ENCODE data around the gene FADS1. TPM values are rescaled to one million over a fixed set of nuclear protein-coding genes. Genes with fewer than 3 reads are reported as not detected.

FADS1 gene
- total RNA-seq = 34.8 TPM

DNA sequence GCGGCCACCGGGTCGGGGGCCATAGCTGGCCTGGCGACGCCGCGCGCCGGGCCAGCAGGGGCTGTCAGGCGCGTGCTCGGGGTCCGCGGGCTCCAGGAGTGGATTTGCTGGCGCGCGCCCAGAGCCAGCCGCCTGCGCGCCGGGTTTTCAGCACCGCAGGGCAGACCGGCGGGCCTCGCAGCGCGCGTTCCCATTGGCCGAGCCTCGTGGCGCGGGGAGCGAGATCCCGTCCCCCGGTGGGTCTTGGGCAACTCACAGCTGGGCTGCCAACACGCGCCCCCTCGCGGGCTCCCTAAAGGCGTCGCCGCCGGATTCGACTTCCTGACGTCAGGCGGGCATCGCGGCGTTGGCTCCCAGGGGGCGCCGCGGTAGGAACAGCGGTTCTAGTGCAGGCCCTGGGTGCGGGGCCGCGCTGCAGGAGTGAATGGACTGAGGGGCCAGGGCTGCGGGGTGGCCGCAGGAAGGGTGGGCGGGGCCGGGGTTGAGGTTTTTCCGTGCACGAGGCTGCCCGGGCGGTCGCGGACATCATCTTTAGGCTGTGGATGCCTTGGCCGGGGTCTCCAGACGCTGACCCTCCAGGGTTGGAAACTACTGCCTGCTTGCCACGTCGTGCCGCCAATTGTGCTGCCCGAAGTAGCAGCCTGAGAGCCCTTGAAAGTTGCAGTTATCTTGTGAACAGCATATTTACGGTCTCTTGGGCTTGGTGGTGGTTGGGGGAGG lies at the start of gene FADS1:
Gene FADS1, minus strand, starts transcription at position 268 of the 720 bp plus-strand sequence. Its CDS starts 74 bp downstream, at position 194.
- DNase-seq = peak; percentile 64

DNA sequence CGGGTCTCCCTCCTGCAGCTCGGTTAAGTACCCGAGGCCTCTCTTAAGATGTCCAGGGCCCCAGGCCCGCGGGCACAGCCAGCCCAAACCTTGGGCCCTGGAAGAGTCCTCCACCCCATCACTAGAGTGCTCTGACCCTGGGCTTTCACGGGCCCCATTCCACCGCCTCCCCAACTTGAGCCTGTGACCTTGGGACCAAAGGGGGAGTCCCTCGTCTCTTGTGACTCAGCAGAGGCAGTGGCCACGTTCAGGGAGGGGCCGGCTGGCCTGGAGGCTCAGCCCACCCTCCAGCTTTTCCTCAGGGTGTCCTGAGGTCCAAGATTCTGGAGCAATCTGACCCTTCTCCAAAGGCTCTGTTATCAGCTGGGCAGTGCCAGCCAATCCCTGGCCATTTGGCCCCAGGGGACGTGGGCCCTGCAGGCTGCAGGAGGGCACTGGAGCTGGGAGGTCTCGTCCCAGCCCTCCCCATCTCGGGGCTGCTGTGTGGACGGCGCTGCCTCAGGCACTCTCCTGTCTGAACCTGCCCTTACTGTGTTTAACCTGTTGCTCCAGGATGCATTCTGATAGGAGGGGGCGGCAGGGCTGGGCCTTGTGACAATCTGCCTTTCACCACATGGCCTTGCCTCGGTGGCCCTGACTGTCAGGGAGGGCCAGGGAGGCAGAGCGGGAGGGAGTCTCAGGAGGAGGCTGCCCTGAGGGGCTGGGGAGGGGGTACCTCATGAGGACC lies 49.6 kb upstream of the FADS1 start:
- no peak for DNase-seq

GRCh38 chr11:61864814-61865775 lies 48.3 kb upstream of the FADS1 start:
- DNase-seq = no peak

GRCh38 chr11:61863548-61864081 lies 46.8 kb upstream of the FADS1 start:
- DNase-seq = no peak

GRCh38 chr11:61862714-61863547 lies 46.1 kb upstream of the FADS1 start:
- no peak for DNase-seq

- DNase-seq = no peak
Observed at GRCh38 chr11:61861634-61862033, 44.8 kb upstream of the FADS1 start.

GRCh38 chr11:61860054-61860903 lies 43.5 kb upstream of the FADS1 start:
- no peak for DNase-seq

- DNase-seq = no peak
Observed at GRCh38 chr11:61855939-61856680, 39.3 kb upstream of the FADS1 start.

DNA sequence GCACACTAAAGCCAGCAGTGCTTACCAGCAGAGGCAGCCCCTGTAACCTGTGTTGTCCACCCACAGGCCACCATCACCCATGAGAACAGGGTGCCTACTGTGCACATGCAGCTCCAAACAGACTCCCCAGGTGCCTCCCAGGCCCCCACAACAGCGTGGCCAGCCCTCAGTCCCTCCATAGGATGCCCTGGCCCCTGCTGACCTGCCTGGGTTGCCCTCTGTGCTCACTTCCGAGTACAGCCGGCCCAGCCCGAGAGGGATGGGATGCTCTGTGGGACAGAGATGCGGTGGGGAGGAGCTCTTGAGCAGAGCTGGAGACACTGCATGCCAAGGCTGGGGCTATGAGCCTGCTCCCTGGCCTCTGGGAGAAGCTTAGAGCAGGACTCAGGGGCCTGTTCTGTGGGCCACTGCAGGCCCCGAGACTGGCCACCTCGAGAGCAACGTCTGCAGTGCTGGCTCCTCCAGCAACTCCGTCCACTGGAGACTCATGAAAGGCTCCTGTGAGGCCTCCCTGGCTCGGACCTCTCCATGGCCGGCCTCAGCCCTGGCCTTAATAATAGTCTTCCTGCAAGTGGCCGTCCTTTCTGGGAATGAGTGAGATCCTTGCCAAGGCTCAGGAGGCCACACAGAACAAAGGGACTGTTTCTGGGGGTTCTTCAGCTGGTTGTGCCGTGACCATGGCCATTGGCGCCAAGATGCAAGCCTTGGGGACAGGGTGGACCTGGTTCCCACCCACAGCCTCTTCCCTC lies 38.3 kb upstream of the FADS1 start:
- no peak for DNase-seq

DNA sequence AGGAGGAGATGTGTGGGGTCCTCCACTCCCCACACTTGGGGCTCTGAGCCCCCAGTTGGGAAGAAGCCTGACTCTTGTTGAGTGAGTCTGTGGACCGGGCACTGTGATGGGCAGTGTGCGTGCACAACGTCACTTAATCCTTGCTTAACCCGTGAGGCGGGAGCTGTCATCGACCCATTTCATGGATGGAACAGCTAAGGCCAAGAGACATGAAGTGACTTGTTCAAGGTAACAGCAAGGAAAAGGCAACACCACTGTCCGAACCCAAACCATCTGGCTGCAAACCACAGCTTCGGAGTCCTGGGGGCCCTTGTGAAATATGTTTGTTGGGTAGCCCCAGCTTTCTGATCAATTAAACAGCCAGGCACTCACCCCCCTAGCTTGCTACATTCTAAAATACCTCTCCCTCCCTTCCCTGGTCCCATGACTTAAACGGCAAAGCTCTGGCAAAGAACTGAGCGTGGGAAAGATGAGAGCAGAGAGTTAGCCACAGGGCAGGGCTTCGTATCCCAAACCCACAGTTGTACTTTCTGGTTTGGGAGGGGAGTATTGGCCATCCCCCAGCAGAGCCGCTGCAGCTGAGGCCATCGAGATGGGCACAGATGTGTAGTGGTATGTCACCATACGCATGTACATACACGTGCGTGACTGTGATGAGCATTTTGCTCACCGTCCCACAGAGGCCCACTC lies 37.5 kb upstream of the FADS1 start:
- DNase-seq = no peak

DNA sequence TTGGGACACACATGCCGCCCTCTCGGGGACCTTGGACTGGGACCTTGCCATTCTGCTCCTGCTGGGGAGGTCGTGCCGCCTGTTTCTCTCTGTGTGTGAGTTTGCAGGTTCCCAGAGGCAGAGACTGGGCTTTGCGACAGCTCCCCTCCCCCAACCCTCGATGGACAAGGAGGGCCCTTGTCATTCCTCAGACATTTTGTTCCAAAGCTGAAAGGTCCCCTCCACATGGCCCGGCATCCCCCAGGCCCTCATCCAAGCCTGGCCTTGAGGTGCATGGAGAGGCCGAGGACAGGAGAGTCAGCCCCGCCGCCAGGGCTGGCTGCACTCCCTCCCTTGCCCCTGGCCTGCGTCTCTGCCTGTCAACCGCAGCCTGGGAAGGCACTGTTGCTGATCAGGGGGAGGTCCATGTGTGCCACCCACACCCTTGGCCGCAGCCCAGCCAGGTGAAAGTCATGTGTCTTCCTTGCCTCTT lies 36.9 kb upstream of the FADS1 start:
- DNase-seq = no peak

DNA sequence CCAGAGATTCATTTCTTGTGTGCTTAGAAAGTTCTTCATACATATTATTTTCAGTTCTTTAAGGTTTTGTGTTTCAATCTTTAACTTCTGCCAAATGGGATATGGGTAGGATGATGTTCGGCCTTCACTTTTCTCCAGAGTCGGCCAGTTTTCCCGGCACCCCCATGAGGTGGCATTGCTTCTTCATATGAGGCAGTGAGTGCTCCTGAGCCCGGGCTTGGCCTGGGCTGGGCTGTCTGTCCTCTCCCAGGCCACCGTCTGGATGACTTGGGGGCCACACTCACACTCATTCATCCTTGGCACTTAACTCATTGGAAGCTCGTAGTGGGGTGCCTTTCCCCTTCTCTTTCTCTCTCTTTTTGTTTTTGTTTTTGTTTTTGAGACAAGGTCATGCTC lies 35.1 kb upstream of the FADS1 start:
- DNase-seq = no peak

DNA sequence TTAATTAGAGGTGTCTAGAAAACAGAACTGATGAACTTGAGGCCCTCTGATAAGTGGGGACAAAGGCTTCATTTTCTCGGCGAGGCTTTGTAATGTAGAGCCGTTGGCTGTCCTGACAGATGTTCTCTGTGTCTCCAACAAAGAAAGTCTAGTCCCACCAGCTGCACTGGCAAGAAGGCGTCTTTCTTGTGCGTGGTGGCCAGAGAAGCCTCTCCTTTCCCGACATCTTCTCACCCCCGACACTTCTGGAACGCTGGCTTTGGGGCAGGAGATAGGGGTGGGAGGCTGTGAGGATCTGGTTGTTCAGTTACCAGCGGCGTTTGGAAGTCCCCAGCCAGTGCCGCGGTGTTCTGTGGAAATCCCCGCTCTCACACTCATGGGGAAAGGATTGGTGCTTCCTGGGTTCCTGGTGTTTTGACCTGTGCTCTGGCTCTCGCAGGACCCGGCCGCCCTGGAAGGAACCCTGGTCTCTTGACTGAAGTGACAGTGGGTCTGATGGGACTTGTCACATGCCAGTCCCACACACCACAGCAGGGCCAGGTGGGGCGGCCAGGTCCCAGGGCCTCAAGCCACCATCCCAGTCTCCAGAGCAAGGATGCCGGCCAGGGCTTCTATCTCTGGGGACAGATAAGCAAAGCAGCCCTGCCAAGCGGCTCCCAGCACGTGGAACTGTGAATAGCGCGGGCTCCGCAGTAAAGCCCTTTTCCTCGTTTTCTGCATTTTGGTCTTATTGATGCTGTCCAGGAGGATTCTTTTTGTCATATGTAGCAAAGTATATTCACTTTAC lies 34.5 kb upstream of the FADS1 start:
- DNase-seq = no peak

- no peak for DNase-seq
Observed at GRCh38 chr11:61850687-61851086, 33.9 kb upstream of the FADS1 start.

GRCh38 chr11:61848631-61849030 lies 31.8 kb upstream of the FADS1 start:
- no peak for DNase-seq

DNA sequence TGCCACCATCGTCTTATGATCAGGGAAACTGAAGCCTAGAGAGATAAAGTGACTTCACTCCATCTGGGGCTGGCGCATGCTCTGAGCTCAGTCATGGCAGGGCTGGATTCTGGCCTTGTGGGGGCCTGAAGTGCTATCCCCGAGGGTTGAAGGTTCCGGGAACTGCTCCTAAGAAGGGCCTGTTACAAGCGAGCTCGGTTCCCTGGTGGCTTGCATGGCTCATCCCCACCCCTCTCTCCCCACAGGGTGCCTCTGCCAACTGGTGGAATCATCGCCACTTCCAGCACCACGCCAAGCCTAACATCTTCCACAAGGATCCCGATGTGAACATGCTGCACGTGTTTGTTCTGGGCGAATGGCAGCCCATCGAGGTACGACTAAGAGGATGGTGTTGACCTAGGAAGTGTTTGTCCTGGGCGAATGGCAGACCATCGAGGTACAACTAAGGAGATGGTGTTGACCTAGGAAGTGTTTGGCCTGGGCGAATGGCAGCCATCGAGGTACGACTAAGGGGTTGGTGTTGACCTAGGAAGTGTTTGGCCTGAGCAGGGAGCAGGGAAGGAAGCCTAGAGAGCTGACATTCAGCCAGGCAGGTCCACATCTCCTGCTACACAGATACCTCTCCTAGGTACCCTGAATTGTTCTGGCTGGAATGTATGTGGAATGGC lies 31.2 kb upstream of the FADS1 start:
- no peak for DNase-seq

Measured in skin of body (tissue), 2 donors.